PC-9 (cell line): ENCODE data around the gene CA12. TPM values are rescaled to one million over a fixed set of nuclear protein-coding genes. Genes with fewer than 3 reads are reported as not detected.

Experiments used
- BruUV-seq: library from RNA; stranded (reverse); fragments of 400-500 nt; replicated peaks from 2 replicates; lab custom pipeline; 2021; lab: Mats Ljungman, UMichigan
- CTCF ChIA-PET: fragments of 300-600 bp; sonication (Branson Sonifier 250); formaldehyde crosslinking; loops from one replicate; lab custom pipeline; 2022; ENCODE audit warnings: antibody characterized with exemption; lab: Charles Lee
- POLR2A ChIA-PET: fragments of 300-600 bp; sonication (Branson Sonifier 250); formaldehyde crosslinking; loops from one replicate; lab custom pipeline; 2022; ENCODE audit warnings: antibody characterized with exemption; ENCODE audit not compliant: unreplicated experiment; lab: Charles Lee
- DNase-seq, 2 experiments: peaks; one replicate each; pipeline versions ENCODE4 v3.0.0 to v3.0.0-alpha.2; 2015 to 2022; ENCODE audit warnings: mixed read lengths in 1 of 2
- H2AFZ ChIP-seq: fragments of 200-600 bp; sonication (generic); 2 replicates; pipeline ENCODE4 v1.8.1; 2017; ENCODE audit warnings: antibody characterized with exemption
- H3F3A ChIP-seq: fragments of 200-600 bp; sonication (generic); 2 replicates; pipeline ENCODE4 v1.8.1; 2017; ENCODE audit warnings: antibody characterized with exemption, mild to moderate bottlenecking, low read depth; ENCODE audit not compliant: insufficient read depth
- H3K27ac ChIP-seq: fragments of 200-600 bp; sonication (generic); 2 replicates; pipeline ENCODE4 v1.6.1; 2016; ENCODE audit warnings: mixed run types
- H3K27me3 ChIP-seq: fragments of 200-600 bp; sonication (generic); 2 replicates; pipeline ENCODE4 v1.6.1; 2016; ENCODE audit warnings: low read depth, mixed run types; ENCODE audit not compliant: insufficient read depth
- H3K36me3 ChIP-seq: fragments of 200-600 bp; sonication (generic); 2 replicates; pipeline ENCODE4 v1.6.1; 2016; ENCODE audit warnings: low read depth, mixed run types
- H3K4me1 ChIP-seq: fragments of 200-600 bp; sonication (generic); replicated peaks from 2 replicates; pipeline ENCODE4 v1.6.1; 2016; ENCODE audit warnings: mixed run types; ENCODE audit not compliant: insufficient read depth
- H3K4me2 ChIP-seq: fragments of 200-600 bp; sonication (generic); 2 replicates; pipeline ENCODE4 v1.6.1; 2017; ENCODE audit warnings: mixed run types
- H3K4me3 ChIP-seq: fragments of 200-600 bp; sonication (generic); 2 replicates; pipeline ENCODE4 v1.6.1; 2016; ENCODE audit warnings: mixed run types
- H3K79me2 ChIP-seq: fragments of 200-600 bp; sonication (generic); 2 replicates; pipeline ENCODE4 v1.6.1; 2017; ENCODE audit warnings: low read depth, mixed run types
- H3K9me2 ChIP-seq: fragments of 200-600 bp; sonication (generic); 2 replicates; pipeline ENCODE4 v1.8.1; 2017; ENCODE audit warnings: mild to moderate bottlenecking; ENCODE audit not compliant: insufficient read depth
- H3K9me3 ChIP-seq: fragments of 200-600 bp; sonication (generic); 2 replicates; pipeline ENCODE4 v1.8.1; 2016; ENCODE audit warnings: low read depth; ENCODE audit not compliant: insufficient read depth
- H4K20me1 ChIP-seq: fragments of 200-600 bp; sonication (generic); 2 replicates; pipeline ENCODE4 v1.8.1; 2017; ENCODE audit not compliant: insufficient read depth
- CTCF ChIP-seq: fragments of 200-600 bp; sonication (generic); conservative IDR thresholded peaks from 2 replicates; pipeline ENCODE4 v1.6.1; 2017; ENCODE audit warnings: mixed run types, antibody characterized with exemption, mild to moderate bottlenecking, moderate library complexity
- EZH2 ChIP-seq: fragments of 200-600 bp; sonication (generic); IDR thresholded peaks from 2 replicates; pipeline ENCODE4 v1.8.0; 2017; ENCODE audit warnings: antibody characterized with exemption, low read depth
- intact Hi-C: fragments of 100-400 bp; cut with micrococcal nuclease; formaldehyde crosslinking; loops from one replicate; pipeline ENCODE4 v1.10.0; 2022; ENCODE audit not compliant: unreplicated experiment
- total RNA-seq: library from RNA; stranded (reverse); gene quantifications from 2 replicates; pipeline ENCODE4 v1.2.3, GENCODE V29; 2021

CA12 gene
- total RNA-seq, 1 experiment from 2014 or later: 4.6 TPM

- Histone ChIP-seq H3K27ac (no peak overlapping the region), H3K36me3 (no peaks in the 10 kb centered on the region), H3F3A (peaks cover 10% of the 10 kb centered on the region), H3K9me3 (no peaks in the 10 kb centered on the region), H3K4me2 (no peak overlapping the region), H2AFZ (no peak overlapping the region), H3K9me2 (no peaks in the 10 kb centered on the region), H3K27me3 (no peaks in the 10 kb centered on the region), H3K4me1 (no peaks in the 10 kb centered on the region), H3K79me2 (no peaks in the 10 kb centered on the region), H3K4me3 (no peak overlapping the region), H4K20me1 (no peaks in the 10 kb centered on the region)
- intact Hi-C loops: loop anchor here (10.0 kb wide), 1 partner anchor 182 kb away; no protein-coding TSS in a partner anchor
- no TSS peak for BruUV-seq
- DNase-seq: no peak
- TF ChIP-seq EZH2: no peak
- no peak for TF ChIP-seq CTCF
- ChIA-PET CTCF (interaction anchor here (0.6 kb wide), 2 partner anchors 25 to 64 kb away, joined by 3 to 6 read pairs; no protein-coding TSS in a partner anchor), POLR2A (interaction anchor here (0.5 kb wide), 2 partner anchors 136 to 557 kb away, joined by 3 to 9 read pairs; no protein-coding TSS in a partner anchor)
Measured at GRCh38 chr15:63283126-63283525, 98.5 kb downstream of the CA12 start.

- Histone ChIP-seq H3K79me2 (no peaks in the 10 kb centered on the region), H2AFZ (peak overlapping the region; percentile 74; the same call in 1 of the 2 replicates), H4K20me1 (no peaks in the 10 kb centered on the region), H3F3A (peaks cover 26% of the 10 kb centered on the region), H3K9me3 (no peaks in the 10 kb centered on the region), H3K4me2 (peak overlapping the region; percentile 74), H3K4me1 (peaks cover 16% of the 10 kb centered on the region), H3K36me3 (no peaks in the 10 kb centered on the region), H3K9me2 (no peaks in the 10 kb centered on the region), H3K27ac (no peak overlapping the region), H3K4me3 (peak overlapping the region; percentile 57), H3K27me3 (no peaks in the 10 kb centered on the region)
- TF ChIP-seq CTCF (no peak), EZH2 (no peak)
- CTCF ChIA-PET: no interaction called here
- intact Hi-C loops: loop anchor here (1.0 to 2.0 kb wide), 2 partner anchors 89 to 121 kb away; partner anchors contain the start of genes RAB8B and RPS27L
- no peak for DNase-seq
- POLR2A ChIA-PET: interaction anchor here (0.6 kb wide), 1 partner anchor 106 kb away, joined by 5 read pairs; no protein-coding TSS in a partner anchor
- TSS peak; percentile 54 for BruUV-seq
Measured at GRCh38 chr15:63277893-63278456, 103.7 kb downstream of the CA12 start.

- peak within 1 kb of the TSS; percentile 92 for H2AFZ ChIP-seq
- peak; percentile 40 to 76 for DNase-seq
- no peaks in the 10 kb centered on the region for H3K9me2 ChIP-seq
- no peaks in the 10 kb centered on the region for H3K79me2 ChIP-seq
- H4K20me1 ChIP-seq: no peaks in the 10 kb centered on the region
- H3K27ac ChIP-seq: no peak within 1 kb of the TSS
- intact Hi-C loops: loop anchor here (1.0 to 2.0 kb wide), 2 partner anchors 88 to 120 kb away; partner anchors contain the start of genes RAB8B and RPS27L
- H3K4me1 ChIP-seq: peaks cover 16% of the 10 kb centered on the region
- H3K9me3 ChIP-seq: no peaks in the 10 kb centered on the region
- H3K4me2 ChIP-seq: peak within 1 kb of the TSS; percentile 95
- CTCF ChIA-PET: interaction anchor here (0.7 kb wide), 2 partner anchors 89 to 94 kb away, joined by 6 to 7 read pairs; no protein-coding TSS in a partner anchor
- TF ChIP-seq EZH2 (no peak), CTCF (no peak)
- peak within 1 kb of the TSS; percentile 82 for H3K4me3 ChIP-seq
- POLR2A ChIA-PET: interaction anchor here (0.6 kb wide), 2 partner anchors 129 to 449 kb away, joined by 3 to 6 read pairs; no protein-coding TSS in a partner anchor
- BruUV-seq: no TSS peak
- no peaks in the 10 kb centered on the region for H3K36me3 ChIP-seq
- no peaks in the 10 kb centered on the region for H3K27me3 ChIP-seq
- peaks cover 26% of the 10 kb centered on the region for H3F3A ChIP-seq
Measured at GRCh38 chr15:63277038-63277892, 104.4 kb downstream of the CA12 start, which contains the start of gene APH1B. Gene APH1B (plus strand): TSS chr15:63277605. CDS start chr15:63277624, 19 bp downstream.
